Heart left ventricle (tissue), 13 donors: ENCODE measurements around the gene FAXDC2.

Source experiments
- CTCF ChIP-seq, 12 donors: fragments of 200-600 bp; sonication (generic) in 4 of 12; IDR thresholded peaks; one replicate each; pipeline versions ENCODE4 v1.5.0 to v1.8.0; 2018 to 2022; ENCODE audit warnings: antibody characterized with exemption in 12 of 12, mild to moderate bottlenecking in 5 of 12
- POLR2A ChIP-seq, 2 donors: fragments of 450-650 bp; IDR thresholded peaks; one replicate each; pipeline ENCODE4 v1.6.1; 2017; ENCODE audit warnings: antibody characterized with exemption in 2 of 2, mild to moderate bottlenecking in 2 of 2, moderate library complexity in 2 of 2
- donor health status: ischemic (EF 13 %, LVEDD 7.1; RV severe dilation, severe dysfunction).
- donor health status: DM: no; HTN: yes; CAD: no.
- donor health status: DM: no; HTN: no; CAD: no.
- donor health status: ischemic (EF 25% LVEDD 6.9; RV normal size, moderate dysfunction).
- donor health status: ischemic (EF 25% LVEDD 5.7; RV mildly dilated, moderate dysfunction).
- donor health status: ischemic (EF 35%, LVEDD 5.7; RV mildly dilated, moderate dysfunction).
- donor health status: nonischemic (EF 11% LVEDD 7.7; RV severe dilation, severe dysfunction).
- donor health status: DM: yes; HTN: yes; CAD: no.
- donor health status: PGD.
- donor health status: ischemic (EF 29% LVEDD 5.4; RV normal size, mild dysfunction).
- donor health status: nonischemic (EF 23%, LVEDD 6.1; RV moderate dilation, normal function).

DNA sequence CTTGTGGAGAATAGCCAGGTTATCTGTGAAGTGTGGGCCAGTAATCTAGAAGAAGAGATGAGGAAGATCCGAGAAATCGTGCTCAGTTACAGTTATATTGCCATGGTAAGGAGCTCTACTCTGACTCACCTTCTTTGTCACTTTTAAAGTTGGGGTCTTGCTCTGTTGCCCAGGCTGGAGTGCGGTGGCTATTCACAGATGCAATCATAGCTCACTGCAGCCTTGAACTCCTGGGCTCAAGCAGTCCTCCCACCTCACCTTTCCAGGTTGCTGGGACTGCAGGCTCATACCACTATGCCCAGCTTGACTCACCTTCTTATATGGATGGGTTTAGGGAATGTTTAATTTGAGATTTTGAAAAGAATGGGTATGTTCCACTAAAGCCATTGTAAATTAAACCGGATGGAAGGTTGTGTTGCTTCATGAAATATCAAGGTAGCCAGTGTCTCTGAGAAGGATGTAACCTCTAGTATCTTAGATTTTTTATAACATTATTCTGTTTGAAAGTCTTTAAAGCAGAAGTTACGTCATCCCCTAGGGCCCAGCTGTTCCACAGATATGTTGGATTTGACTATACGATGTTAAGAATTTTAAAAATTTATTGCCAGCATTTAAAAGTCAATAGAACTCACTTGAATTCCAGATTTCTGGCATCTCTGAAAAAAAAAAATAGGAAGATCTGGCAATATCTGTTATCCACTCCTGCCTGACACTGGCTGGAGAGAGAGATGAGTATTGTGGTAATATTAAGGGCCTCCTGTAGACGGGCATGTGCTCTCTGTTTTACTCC is 13.1 kb upstream of the FAXDC2 start:
- TF ChIP-seq CTCF (IDR thresholded peaks at IDR 0.05) (no peak), POLR2A (IDR thresholded peaks at IDR 0.05) (no peak)
